Progenitor cell of endocrine pancreas (in vitro differentiated cells): ENCODE results near the gene WARS2. TPM values are rescaled to one million over a fixed set of nuclear protein-coding genes. Genes with fewer than 3 reads are reported as not detected.

Experiments used
- DNase-seq: peaks from one replicate; pipeline ENCODE4 v3.0.0; 2021; ENCODE audit warnings: low spot score; ENCODE audit not compliant: unreplicated experiment
- H3K27ac Mint-ChIP-seq: 2 replicates; pipeline ENCODE4 v1.8.0; 2021; ENCODE audit warnings: mild to moderate bottlenecking, moderate library complexity, mixed read lengths
- H3K27me3 Mint-ChIP-seq: 2 replicates; pipeline ENCODE4 v1.8.0; 2021; ENCODE audit warnings: mixed read lengths
- H3K36me3 Mint-ChIP-seq: 2 replicates; pipeline ENCODE4 v1.8.0; 2022; ENCODE audit warnings: mixed read lengths; ENCODE audit not compliant: insufficient read depth
- H3K4me1 Mint-ChIP-seq: 2 replicates; pipeline ENCODE4 v1.8.0; 2021; ENCODE audit warnings: low read depth, mixed read lengths
- H3K4me3 Mint-ChIP-seq: 2 replicates; pipeline ENCODE4 v1.8.0; 2021; ENCODE audit warnings: low read depth, mild to moderate bottlenecking, moderate library complexity, mixed read lengths
- H3K9me3 Mint-ChIP-seq: 2 replicates; pipeline ENCODE4 v1.8.0; 2021; ENCODE audit warnings: low read depth, mixed read lengths
- total RNA-seq: library from RNA; stranded (reverse); gene quantifications from 2 replicates; pipeline ENCODE4 v1.2.1, GENCODE V29; 2021
- TF ChIP-seq, protein P1 (sequence below): fragments of 200-600 bp; sonication (generic); IDR thresholded peaks from one replicate; pipeline ENCODE4 v1.5.0; 2021; ENCODE audit warnings: antibody characterized with exemption, mild to moderate bottlenecking; ENCODE audit not compliant: unreplicated experiment

Gene WARS2
- total RNA-seq, 1 donor from 2014 or later, result 14.8 TPM

- no peak for DNase-seq
- Mint-ChIP-seq H3K4me3 (no peak overlapping the region), H3K4me1 (peaks cover 4% of the 10 kb centered on the region), H3K9me3 (no peaks in the 10 kb centered on the region), H3K27me3 (peaks cover 98% of the 10 kb centered on the region), H3K36me3 (no peaks in the 10 kb centered on the region), H3K27ac (no peak overlapping the region)
- TF ChIP-seq, protein P1, sequence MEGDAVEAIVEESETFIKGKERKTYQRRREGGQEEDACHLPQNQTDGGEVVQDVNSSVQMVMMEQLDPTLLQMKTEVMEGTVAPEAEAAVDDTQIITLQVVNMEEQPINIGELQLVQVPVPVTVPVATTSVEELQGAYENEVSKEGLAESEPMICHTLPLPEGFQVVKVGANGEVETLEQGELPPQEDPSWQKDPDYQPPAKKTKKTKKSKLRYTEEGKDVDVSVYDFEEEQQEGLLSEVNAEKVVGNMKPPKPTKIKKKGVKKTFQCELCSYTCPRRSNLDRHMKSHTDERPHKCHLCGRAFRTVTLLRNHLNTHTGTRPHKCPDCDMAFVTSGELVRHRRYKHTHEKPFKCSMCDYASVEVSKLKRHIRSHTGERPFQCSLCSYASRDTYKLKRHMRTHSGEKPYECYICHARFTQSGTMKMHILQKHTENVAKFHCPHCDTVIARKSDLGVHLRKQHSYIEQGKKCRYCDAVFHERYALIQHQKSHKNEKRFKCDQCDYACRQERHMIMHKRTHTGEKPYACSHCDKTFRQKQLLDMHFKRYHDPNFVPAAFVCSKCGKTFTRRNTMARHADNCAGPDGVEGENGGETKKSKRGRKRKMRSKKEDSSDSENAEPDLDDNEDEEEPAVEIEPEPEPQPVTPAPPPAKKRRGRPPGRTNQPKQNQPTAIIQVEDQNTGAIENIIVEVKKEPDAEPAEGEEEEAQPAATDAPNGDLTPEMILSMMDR, result no peak
Measured at GRCh38 chr1:118999348-119000071, 140.9 kb downstream of the WARS2 start.

GRCh38 chr1:118998171-118998570 is 142.3 kb downstream of the WARS2 start:
- TF ChIP-seq, protein P1, result no peak
- H3K27me3 Mint-ChIP-seq, result peaks cover 98% of the 10 kb centered on the region
- H3K4me3 Mint-ChIP-seq, result no peak overlapping the region
- H3K27ac Mint-ChIP-seq, result no peak overlapping the region
- no peaks in the 10 kb centered on the region for H3K36me3 Mint-ChIP-seq
- H3K9me3 Mint-ChIP-seq, result no peaks in the 10 kb centered on the region
- DNase-seq, result no peak
- H3K4me1 Mint-ChIP-seq, result peaks cover 4% of the 10 kb centered on the region

GRCh38 chr1:118997225-118997624 is 143.2 kb downstream of the WARS2 start:
- no peak overlapping the region for H3K4me3 Mint-ChIP-seq
- DNase-seq, result no peak
- H3K9me3 Mint-ChIP-seq, result no peaks in the 10 kb centered on the region
- TF ChIP-seq, protein P1, result no peak
- peaks cover 4% of the 10 kb centered on the region for H3K4me1 Mint-ChIP-seq
- peaks cover 95% of the 10 kb centered on the region for H3K27me3 Mint-ChIP-seq
- no peaks in the 10 kb centered on the region for H3K36me3 Mint-ChIP-seq
- no peak overlapping the region for H3K27ac Mint-ChIP-seq

- Mint-ChIP-seq H3K4me1 (peaks cover 4% of the 10 kb centered on the region), H3K27ac (no peak overlapping the region), H3K27me3 (peaks cover 95% of the 10 kb centered on the region), H3K36me3 (no peaks in the 10 kb centered on the region), H3K4me3 (no peak overlapping the region), H3K9me3 (no peaks in the 10 kb centered on the region)
- no peak for DNase-seq
- TF ChIP-seq, protein P1, result no peak
Measured at GRCh38 chr1:118995312-118996016, 145.0 kb downstream of the WARS2 start.

GRCh38 chr1:118993700-118994026 is 146.8 kb downstream of the WARS2 start:
- H3K4me3 Mint-ChIP-seq, result no peak overlapping the region
- peaks cover 95% of the 10 kb centered on the region for H3K27me3 Mint-ChIP-seq
- no peaks in the 10 kb centered on the region for H3K9me3 Mint-ChIP-seq
- TF ChIP-seq, protein P1, result no peak
- no peak for DNase-seq
- H3K27ac Mint-ChIP-seq, result no peak overlapping the region
- H3K4me1 Mint-ChIP-seq, result no peaks in the 10 kb centered on the region
- H3K36me3 Mint-ChIP-seq, result no peaks in the 10 kb centered on the region
